GM12878 (cell line): ENCODE results near the gene MINDY3.

Source experiments
- CEBPB ChIP-seq, 2 experiments: fragments of 150-350 bp in 1 of 2; IDR thresholded peaks; 2 replicates each; pipeline ENCODE4 v1.6.1; 2012 to 2014; ENCODE audit warnings: low read depth in 2 of 2, low read length in 2 of 2, borderline replicate concordance in 1 of 2, inconsistent platforms in 1 of 2
- CTCF ChIP-seq, 3 experiments: IDR thresholded peaks in 2 of 3; conservative IDR thresholded peaks in 1 of 3; 2 replicates each; pipeline ENCODE4 v1.5.1; 2011; ENCODE audit warnings: low read depth in 3 of 3, low read length in 3 of 3, mild to moderate bottlenecking in 3 of 3, control low read depth in 2 of 3, moderate library complexity in 2 of 3, inconsistent platforms in 1 of 3, mixed read lengths in 1 of 3; ENCODE audit not compliant: control insufficient read depth in 2 of 3, insufficient read depth in 1 of 3; ENCODE audit errors: extremely low read depth in 1 of 3
- CUX1 ChIP-seq: IDR thresholded peaks from 2 replicates; pipeline ENCODE4 v1.6.1; 2012; ENCODE audit warnings: improper control_type of control experiment, low read depth, low read length; ENCODE audit not compliant: insufficient replicate concordance
- ELK1 ChIP-seq: IDR thresholded peaks from 2 replicates; pipeline ENCODE4 v1.6.1; 2012; ENCODE audit warnings: low read depth, low read length, improper control_type of control experiment
- IRF3 ChIP-seq: fragments of 450-650 bp; IDR thresholded peaks from 2 replicates; pipeline ENCODE4 v1.6.1; 2014; ENCODE audit warnings: mild to moderate bottlenecking
- MYC ChIP-seq: IDR thresholded peaks from 2 replicates; pipeline ENCODE4 v1.6.1; 2011; ENCODE audit warnings: mild to moderate bottlenecking, low read length, moderate library complexity, inconsistent platforms; ENCODE audit not compliant: insufficient read depth, insufficient replicate concordance, insufficient read length, severe bottlenecking
- NKRF ChIP-seq: fragments of 450-650 bp; conservative IDR thresholded peaks from 2 replicates; pipeline ENCODE4 v1.6.1; 2017; ENCODE audit warnings: mild to moderate bottlenecking, moderate library complexity
- POLR2A ChIP-seq: IDR thresholded peaks from 2 replicates; pipeline ENCODE4 v1.6.1; 2011; ENCODE audit warnings: low read depth, mild to moderate bottlenecking, low read length
- RELA ChIP-seq: fragments of 450-650 bp; IDR thresholded peaks from 2 replicates; pipeline ENCODE4 v1.8.0; 2014; ENCODE audit warnings: borderline replicate concordance; ENCODE audit not compliant: partially characterized antibody
- RFX5 ChIP-seq: IDR thresholded peaks from 2 replicates; pipeline ENCODE4 v1.6.1; 2011; ENCODE audit warnings: low read depth, low read length, improper control_type of control experiment
- SRF ChIP-seq, 2 experiments: IDR thresholded peaks; 2 replicates each; pipeline ENCODE4 v1.6.1; 2011; ENCODE audit warnings: low read depth in 2 of 2, low read length in 2 of 2, mild to moderate bottlenecking in 1 of 2, moderate library complexity in 1 of 2
- TAF1 ChIP-seq: IDR thresholded peaks from 2 replicates; pipeline ENCODE4 v1.6.1; 2011; ENCODE audit warnings: mild to moderate bottlenecking, low read depth, low read length, borderline replicate concordance
- ZZZ3 ChIP-seq: IDR thresholded peaks from 2 replicates; pipeline ENCODE4 v1.6.1; 2011; ENCODE audit warnings: low read depth; ENCODE audit not compliant: control insufficient read depth, insufficient read length

GRCh38 chr10:15869935-15870334 is 9.6 kb upstream of the MINDY3 start:
- no peak for TF ChIP-seq RFX5
- TF ChIP-seq SRF (IDR thresholded peaks at IDR 0.05; ENCODE audit: low read depth in 2 of 2, low read length in 2 of 2), result no peak
- TF ChIP-seq ZZZ3, result no peak
- TF ChIP-seq RELA, result no peak
- TF ChIP-seq MYC, result no peak
- TF ChIP-seq IRF3, result no peak
- TF ChIP-seq CUX1, result no peak
- no peak for TF ChIP-seq NKRF
- TF ChIP-seq CTCF (IDR thresholded peaks at IDR 0.05 in 2 of 3, conservative IDR thresholded peaks at IDR 0.05 in 1 of 3; ENCODE audit: control insufficient read depth in 2 of 3, extremely low read depth in 1 of 3, insufficient read depth in 1 of 3, low read depth in 3 of 3, low read length in 3 of 3), result no peak
- no peak for TF ChIP-seq POLR2A
- TF ChIP-seq TAF1, result no peak
- TF ChIP-seq ELK1, result no peak
- TF ChIP-seq CEBPB (IDR thresholded peaks at IDR 0.05; ENCODE audit: borderline replicate concordance in 1 of 2, low read depth in 2 of 2, low read length in 2 of 2), result no peak
